LNCAP (cell line): Measurements from ENCODE around the gene COLGALT1.

Experiments used
- CTCF ChIP-seq: fragments of 450-650 bp; IDR thresholded peaks from 2 replicates; pipeline ENCODE4 v1.5.1; 2017; ENCODE audit warnings: mild to moderate bottlenecking

The COLGALT1 gene

GRCh38 chr19:17602872-17603510, 47.5 kb downstream of the COLGALT1 start:
- TF ChIP-seq CTCF: no peak

- TF ChIP-seq CTCF: no peak
Measured at GRCh38 chr19:17604372-17605025, 49.0 kb downstream of the COLGALT1 start.

- no peak for TF ChIP-seq CTCF
Measured at GRCh38 chr19:17605117-17605516, 49.7 kb downstream of the COLGALT1 start.

- TF ChIP-seq CTCF: peak; percentile 60
Measured at GRCh38 chr19:17605761-17606589, 50.5 kb downstream of the COLGALT1 start.

- no peak for TF ChIP-seq CTCF
Measured at GRCh38 chr19:17606590-17607185, 51.2 kb downstream of the COLGALT1 start.

GRCh38 chr19:17607936-17608335, 52.5 kb downstream of the COLGALT1 start:
- TF ChIP-seq CTCF: no peak

- no peak for TF ChIP-seq CTCF
Measured at GRCh38 chr19:17610384-17610783, 54.9 kb downstream of the COLGALT1 start.
